Hematopoietic multipotent progenitor cell treated with erythropoietin and hydrocortisone succinate and interleukin-3 and kit ligand, for 15 days (in vitro differentiated cells): Measurements from ENCODE around the gene IER5.
A peak's percentile ranks its signal among the peaks of the same experiment; 100 is the strongest.

Experiments used
- DNase-seq: peaks from one replicate; pipeline ENCODE4 v3.0.0-alpha.2; 2015; ENCODE audit warnings: low spot score

IER5 gene

DNA sequence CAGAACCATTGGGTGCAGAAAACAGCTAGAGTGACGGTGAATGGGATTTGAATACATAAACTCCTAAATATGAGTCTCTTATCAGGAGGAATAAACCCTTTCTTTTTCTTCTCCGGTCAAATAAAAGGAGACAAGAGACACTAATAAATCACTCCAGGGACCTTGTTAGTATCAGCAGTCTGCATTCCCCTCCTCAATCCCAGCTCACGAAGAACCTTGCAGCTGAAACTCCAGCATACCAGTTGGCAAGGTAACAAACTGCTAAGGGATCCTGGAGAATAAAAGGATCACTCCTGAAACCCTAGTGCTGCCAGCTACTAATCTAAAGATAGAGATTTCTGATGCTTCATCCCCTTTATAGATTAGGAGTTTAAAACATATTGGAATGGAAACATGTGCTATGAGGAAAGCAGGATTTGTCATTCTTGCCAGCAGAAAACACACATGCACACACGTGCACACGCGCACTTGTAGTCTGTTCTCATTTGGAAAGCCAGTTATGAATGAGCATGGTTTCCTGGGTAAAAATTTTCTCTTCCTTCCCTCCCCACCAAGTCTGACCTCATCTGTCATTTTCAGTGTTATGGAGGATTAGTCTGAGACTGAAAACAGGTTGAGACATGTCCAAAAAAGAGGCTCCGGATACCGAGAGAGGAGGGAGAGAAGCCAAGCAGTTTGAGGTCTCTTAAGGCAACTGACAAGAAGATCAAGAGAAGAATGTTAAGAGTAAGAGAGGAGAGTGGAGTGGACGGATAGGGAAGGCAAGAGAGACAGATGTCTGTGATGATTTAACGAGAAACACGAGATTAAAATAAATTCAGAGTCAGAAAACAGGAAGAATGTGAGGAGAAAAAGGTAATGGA lies 10.9 kb downstream of the IER5 start:
- no peak for DNase-seq

DNA sequence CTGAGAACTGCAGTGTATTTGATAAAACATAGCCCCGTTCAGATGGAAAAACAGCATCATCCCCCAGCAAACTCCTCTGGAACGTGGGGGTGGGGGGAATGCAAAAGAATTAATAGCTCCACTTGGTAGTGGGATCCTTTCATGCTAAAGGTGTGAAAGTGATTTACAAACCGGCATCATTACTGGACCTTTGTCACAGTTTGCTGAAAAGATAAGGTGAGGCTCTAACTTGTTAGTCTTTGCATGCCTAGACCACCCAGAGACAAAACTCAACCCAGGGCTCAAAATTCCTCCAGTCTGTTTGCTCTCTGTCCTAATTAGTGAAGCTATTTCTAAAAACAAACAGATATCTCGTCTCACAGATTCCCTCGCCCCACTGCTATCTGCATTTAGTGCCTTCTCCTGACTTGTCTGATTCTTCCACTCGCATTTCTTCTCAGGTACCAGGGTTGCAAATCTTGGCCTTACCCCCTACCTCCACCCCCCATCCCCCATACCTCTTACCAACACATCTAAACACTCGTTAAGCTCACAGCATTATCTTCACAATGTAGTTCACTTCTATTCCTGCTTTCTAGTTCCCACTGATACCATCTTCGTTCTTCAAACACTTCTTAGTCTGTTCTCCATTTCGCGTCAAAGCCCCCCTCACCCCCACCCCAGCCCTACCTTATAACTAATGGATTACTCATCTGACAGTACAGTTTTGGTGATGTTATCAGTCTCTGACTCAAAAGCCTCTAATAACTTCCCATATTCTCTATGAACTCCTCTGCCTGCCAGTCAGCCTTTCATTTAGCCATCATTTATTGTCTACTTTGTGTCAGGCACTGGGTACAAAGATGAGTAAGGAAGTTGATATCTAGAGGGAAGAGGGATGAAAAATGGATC lies 11.8 kb downstream of the IER5 start:
- DNase-seq: no peak

DNA sequence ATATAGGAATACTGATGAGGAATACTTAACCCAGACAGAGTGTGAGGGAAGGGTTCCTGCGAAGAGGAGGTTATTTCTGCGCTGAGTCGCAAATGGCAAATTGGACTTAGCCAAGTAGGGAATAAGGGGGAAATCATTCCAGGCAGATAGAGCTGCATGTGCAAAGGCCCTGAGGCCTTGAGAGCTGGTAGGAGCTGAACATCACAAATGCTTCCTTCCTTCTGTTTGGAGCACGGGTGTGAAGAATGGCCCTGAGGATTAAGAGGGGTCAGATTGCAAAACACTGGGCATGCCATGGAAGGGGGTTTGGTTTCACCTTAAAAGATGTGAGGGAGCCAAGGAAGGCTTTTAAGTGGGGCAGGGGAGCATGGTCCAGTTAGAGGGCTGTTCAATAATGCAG lies 12.4 kb downstream of the IER5 start:
- no peak for DNase-seq

DNA sequence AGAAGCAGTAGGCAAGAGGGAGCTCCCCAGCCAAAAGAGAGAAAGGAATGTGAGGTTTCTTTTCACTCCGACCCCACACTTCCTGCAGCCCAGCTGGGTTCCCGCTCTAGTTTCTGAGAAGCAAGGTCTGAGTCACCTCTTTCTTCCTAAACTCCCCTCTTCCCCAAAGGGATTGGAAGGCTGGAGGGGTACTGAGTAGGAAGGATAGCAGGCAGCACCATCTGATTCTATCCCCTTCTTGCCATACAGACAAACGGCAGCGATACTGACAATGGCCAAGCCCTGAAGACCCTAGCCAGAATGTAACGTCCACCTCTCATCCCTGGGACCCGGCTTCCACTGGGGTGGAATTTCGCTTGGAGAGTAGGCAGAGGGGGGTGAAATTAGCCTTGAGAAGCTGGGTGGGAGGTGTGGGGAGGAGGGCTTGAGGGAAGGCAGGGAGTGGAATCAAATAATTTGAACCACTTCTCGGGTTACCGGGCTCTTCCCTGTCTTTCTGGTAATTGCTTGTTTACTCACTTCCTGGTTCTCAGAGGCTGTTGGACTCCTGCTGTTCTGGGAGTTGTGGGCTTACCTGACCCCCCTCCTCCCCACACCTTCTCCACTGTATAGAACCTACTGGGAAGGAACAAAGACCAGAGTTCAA lies 13.2 kb downstream of the IER5 start:
- no peak for DNase-seq

DNA sequence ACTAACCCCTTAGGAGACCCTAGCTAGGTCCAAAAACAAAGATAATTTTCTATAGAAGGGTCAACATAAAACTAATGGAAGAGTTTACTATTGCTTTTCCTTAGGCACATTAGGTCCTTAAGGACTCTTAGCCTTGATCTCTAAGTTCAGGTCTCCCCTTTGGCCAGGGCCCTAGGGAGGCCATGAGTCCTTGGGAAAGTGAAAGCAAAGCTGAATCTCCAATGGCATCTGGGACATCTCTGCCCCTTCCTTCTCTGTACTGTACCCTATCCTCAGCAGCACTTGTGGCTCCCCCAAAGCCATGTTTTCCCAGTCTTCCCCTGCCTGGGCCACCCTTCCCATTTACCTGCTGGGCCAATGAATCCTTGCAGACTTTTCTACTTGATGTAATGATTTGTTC lies 14.3 kb downstream of the IER5 start:
- no peak for DNase-seq

DNA sequence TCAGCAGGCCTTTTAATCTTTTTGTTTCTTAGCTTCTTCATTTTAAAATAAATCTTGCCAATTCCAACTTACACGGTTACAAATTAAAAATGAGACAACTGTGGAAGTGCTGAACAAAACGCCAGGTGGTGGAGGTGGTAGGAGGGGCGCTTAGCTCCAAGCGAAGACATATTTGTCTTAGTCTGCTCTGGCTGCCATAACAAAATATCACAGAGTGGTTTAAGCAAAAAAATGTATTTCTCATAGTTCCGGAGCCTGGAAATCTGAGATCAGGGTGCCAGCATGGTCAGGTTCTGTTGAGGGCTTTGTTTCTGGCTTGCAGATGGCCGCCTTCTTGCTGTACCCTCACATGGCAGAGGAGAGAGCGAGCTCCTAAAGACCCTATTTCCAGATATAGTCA lies 14.9 kb downstream of the IER5 start:
- no peak for DNase-seq

DNA sequence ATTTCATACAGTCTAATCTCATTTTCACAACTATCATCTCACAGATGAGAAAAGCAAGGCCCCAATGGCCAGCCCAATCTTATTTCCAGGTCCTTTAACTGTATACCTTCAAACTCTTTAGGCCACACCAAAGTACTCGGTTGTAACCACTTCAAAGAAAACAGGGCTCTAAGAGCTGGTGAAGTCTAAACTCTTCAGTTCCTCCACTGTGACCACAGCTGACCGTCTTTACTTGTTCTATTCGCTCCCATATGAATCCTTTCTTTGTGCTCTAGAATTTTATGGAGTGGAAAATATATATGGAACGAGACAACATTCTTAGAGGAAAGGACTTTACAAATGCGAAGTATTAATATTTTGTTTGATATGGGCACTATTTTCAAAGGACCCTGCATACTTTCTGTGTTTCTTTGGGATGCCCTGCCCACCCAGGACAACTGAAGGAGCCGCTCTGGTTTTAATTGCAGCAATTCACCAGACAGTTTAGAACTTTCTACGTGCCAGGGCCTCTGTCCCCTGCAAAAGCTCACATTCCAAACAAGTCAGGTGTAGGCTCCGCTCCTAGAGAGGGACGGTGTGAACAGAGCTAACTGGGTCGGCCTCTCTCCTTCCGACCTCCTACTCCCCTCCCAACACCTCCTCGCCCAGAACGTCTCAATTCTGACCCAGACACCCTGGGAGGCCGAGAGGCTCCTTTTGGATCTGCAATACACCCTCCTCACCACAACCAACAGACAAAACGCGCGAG lies 15.7 kb downstream of the IER5 start:
- no peak for DNase-seq

DNA sequence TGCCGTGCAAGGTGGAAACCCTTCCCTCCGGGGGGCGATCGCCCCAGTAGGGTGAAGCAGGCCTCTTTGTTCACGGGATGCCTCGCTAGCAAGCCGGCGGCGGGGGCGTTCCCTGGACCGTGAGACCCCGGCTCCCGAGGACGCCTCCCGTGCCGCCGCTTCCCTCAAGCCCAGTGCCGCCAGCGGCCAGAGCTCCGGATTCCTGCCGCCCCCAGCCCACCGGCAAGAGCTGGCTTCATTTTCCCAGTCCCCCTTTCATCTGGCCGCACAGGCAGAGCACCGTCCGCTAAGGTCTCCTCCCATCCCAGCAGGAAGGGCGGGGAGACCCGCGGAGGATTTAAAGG lies 16.3 kb downstream of the IER5 start:
- no peak for DNase-seq

DNA sequence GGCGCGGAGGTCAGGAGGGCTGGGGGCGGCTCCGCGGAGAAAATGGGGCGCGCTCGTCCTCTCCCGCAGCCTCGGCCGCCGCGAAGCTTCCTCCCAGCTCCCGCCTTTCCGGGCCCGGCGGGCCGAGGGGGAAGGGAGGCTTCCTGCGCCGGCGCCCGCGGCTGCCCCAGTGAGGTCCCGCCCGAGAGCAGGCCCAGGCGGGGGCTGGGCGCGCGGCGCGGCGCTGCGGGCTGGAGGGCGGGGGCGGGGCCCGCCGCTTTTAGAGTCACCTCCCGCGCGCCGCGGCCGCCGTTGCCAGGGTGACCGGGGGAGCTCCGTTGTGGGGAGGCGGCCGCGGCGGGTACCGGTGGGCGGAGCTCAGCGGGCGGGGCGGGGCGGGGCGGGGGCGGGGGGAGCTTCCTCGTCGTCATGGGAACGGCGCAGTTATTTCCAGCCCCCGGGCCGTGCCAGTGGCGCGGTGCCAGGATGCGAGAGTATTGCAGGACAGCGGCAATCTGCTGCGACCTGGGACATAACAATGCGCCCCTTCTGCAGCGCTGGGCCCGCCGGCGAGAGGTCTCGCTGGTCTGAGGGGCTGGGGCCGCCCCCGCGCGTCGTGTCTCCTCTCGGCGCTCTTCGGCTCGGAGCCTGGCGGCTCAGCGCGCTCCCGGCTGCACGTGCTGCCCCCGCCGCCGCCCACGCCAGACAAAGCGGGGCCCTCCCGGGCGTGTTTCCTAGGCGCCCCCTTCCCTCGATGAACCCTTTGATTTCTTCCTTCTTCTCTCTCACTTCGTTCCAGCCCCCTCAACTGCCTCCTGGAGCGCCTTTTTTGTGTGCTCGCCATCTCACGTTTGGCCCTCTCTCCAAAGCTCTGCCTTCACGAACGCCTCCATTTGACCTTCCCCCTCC lies 16.9 kb downstream of the IER5 start:
- DNase-seq: peak; percentile 89

DNA sequence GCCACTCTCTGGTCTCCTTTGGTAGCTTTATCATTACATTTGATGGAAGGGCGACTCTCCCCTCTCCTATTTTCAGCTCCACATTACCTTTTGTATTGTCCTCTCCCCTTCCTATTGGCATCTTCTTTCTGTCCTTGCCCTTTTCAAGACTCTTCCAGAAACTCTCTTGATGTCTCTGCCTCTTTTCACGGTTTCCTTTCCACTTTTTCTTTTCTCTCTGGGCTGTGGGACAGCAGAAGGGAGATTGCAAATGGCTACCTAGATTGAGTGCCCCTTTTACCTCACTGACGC lies 17.5 kb downstream of the IER5 start:
- DNase-seq: no peak

DNA sequence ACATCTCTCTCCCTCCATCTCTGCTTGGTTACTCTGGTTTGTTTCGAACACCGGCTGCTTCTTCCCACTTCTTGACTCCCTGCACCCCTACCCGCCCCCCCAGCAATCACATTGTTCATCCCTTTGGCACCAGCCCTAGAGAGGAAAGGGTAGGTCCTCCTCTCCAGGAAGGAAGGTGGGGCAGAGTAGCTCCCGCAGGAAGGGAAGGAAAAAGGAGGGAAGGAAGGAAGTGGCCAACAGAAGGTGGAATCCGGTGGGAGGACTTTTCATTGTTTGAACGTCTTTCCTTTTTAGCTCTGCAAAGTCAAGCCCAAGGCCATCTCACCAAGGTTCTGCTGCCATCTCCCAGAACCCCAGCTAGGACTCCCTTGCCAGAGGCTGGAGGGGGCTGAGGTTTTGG lies 18.0 kb downstream of the IER5 start:
- no peak for DNase-seq

DNA sequence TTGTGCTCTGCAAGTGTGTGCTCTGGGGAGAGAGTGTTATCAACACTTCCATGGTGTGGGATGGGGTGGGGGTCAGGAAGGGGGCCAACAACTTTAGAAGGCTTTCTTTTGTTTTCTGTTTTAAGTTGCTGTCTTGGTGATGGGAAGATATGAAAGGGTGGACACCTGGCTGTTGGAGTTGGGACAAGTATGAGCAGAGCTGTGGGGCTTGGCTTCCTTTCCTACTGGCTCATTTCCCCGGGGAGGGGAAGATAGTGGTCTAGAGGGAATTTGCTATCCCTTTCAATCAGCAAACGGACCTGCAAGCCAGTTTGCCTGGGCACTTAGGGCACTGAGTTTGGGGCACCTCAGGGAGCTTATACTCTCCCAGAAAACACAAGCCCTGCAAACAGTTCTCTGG lies 19.2 kb downstream of the IER5 start:
- DNase-seq: no peak

DNA sequence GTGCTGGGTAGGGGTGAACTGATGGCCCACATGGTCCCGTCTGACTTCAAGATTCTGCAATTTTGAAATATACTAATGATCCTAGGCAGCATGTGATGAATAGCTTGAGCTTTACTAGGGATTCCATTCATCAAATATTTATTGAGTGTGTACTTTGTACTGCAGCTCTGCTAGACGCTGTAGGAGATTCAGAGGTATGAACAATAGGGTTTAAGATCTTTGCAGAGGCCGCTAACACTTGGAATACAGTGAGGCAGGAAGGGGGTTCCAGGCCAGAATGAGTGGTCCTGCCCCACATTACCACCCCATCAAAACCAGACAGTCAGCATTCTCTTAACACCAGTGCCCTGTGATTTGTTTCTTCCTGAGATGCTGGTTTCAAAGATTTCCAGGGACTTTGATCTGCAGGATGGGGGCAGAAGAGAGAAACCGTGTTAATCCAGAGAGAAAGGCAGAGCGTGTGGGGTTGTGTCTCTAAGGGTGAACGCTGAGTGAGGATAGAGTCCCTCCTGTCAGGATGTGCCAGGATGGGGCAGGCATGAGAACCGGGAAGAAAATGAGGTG lies 19.9 kb downstream of the IER5 start:
- DNase-seq: no peak

DNA sequence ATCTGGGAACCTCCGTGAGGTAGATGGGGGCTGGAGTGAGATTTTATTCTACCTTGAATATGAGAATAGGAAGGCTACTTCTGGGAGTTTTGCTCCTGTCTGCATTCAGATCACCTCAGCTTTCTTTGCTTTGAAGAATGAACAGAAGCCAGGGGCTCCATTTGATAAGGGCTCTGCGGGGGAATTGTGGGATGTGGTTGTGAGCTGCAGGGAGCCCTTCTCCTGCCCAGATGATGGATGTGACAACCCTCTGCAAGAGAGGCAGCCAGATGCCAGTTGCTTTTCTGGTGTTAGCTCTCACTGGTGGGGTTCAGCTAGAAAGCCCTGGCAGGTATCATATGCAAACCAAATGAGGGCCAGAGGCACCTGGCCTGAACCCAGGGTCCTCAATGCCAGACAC lies 21.5 kb downstream of the IER5 start:
- no peak for DNase-seq

DNA sequence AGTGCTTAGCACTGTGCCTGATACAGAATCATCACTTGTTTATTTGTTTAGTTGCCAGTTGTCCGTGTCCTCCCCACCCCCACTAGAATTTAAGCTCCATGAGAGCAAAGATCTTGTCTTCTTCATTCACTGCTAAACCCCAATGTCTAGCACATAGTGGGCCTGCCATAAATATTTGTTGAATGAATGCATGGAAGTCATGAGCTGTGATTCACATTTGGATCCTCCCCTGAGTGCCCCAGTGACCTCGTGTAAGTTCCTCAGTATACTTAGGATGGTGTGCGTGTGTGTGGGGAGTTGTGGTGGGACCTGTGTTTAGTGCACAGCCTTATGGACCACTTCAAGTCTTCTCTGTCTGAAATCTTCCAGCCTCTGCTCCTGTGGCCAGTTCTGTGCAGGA lies 23.1 kb downstream of the IER5 start:
- DNase-seq: no peak

DNA sequence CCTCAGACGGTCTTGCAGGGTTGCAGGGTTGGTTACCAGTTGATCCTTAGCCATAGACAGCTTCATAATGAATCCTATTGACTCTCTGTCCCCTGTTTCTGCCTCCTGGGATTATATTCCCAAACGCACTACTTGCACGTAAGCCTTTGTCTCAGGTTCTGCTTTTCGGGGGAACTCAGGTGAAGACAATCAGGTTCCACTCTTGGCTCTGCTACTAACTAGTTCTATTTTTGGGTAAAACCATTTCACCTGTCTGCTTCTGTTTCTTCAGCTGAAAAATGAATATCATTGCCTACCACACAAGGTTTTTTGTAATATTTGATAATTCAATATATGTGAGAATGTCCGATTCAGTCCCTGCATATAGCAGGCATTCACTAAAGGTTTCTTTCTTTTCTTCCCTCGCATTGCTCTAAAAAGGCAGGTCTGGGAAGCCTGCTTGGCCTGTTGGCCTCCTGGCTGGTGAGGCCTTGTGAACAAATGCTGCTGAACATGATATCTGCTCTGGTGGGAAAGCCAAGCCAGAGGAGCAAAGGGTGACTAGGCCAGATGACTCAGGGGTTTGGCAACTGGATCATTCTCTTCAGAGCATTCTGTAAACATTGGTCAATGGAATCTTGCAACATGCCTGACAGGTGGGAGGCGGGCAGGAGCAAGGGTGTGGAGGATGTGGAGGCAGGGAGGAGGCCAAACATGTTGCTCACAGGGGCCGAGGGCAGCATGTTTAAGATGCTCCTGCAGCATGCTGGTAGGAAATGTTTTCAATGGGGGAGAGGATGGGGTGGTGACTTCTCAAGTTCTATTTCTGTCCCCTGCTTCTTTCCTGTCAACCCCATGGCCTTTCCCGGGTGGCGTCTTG lies 23.8 kb downstream of the IER5 start:
- DNase-seq: peak; percentile 42

DNA sequence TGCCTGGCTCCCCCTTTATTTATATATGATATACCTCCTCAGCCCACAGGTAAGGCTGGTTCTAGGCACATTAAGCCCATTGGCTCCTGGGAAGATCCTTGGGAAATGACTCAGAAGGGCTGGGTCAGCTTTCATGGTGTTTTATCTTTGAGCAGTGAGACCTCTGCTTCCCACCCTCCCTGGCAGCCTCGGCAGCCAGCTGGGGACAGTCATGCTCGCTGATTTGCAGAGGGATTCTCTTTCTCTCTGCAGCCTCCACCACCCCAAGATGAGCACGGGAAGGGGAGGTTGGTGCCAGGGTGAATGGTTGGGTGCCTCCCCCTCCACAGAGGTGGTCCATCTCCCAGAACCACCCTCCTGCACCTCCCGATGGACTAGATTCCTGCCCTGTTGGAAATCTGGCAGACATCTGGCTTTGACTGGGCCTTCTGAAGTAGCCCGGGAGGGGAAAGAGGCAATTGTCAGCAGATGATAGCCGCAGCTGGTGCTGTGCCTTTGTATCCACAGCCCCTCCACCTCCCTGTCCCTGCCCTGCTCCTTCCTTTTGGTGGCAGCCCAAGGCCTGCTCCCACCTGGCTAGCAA lies 24.6 kb downstream of the IER5 start:
- DNase-seq: peak; percentile 31

DNA sequence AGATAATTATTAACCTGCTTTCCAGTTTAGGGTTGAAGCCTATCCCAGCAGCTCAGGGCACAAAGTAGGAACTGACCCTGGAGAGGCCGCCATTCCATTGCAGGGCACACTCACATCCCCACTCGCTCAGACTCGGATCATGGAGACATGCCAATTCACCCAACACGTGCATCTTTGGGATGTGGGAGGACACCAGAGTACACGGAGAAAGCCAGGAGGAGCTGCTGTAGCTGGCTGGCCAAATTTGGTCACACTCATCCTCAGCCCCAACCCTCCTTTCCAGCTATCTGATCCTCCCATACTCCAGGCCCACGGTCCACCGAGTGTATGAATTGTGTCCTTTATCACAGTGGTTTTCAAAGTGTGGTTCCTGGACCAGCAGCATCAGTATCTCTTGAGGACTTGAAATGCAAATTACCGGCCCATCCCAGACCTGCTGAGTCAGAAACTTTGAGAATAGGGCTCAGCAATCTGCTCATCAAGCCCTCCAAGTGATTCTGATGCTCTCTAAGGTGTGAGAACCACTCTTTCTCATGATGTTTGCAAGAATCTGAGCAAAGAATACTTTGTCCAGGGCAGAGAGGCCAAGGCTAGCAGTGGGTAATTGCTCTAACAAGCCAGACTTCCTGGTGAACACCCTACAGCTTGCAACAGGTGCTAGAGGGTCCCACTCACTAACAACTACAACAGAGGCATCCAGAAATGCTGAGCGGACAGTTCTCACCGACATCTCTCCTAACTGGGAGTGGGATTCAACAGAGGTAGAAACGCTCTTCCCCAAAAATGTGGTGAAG lies 26.3 kb downstream of the IER5 start:
- DNase-seq: no peak

DNA sequence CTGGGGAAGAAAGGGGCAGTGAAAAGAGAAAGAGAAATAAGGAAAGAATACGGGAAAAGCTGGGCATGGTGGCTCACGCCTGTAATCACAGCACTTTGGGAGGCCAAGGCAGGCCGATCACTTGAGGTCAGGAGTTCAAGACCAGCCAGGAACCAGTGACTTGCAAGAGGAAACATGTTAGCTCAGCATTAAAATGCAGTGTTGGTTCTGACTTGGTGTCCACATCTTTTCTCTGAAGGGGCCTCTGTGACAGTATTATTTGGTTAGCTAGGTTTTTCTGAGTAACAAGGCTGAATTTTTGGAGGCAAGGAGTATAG lies 26.8 kb downstream of the IER5 start:
- no peak for DNase-seq
